ENCODE results near the gene CLDN2.

Gene CLDN2

GRCh38 chrX:106894978-106895452 lies 25.2 kb upstream of the CLDN2 start:
- no peak for TF ChIP-seq CTCF (IDR thresholded peaks at IDR 0.05; ENCODE audit: low read depth, low read length, missing control alignments)
- peak; percentile 39 for DNase-seq (ENCODE audit: low read depth)
- in situ Hi-C loops (cut with HindIII; ENCODE audit: low sequenced_read_pairs), result no loop called here
- H3K4me3 ChIP-seq (ENCODE audit: low read depth, low read length), result no peak overlapping the region

GRCh38 chrX:106897259-106897658 lies 22.9 kb upstream of the CLDN2 start:
- no peak for TF ChIP-seq CTCF (IDR thresholded peaks at IDR 0.05; ENCODE audit: low read depth, low read length, missing control alignments)
- in situ Hi-C loops (cut with HindIII; ENCODE audit: low sequenced_read_pairs), result no loop called here
- no peak overlapping the region for H3K4me3 ChIP-seq (ENCODE audit: low read depth, low read length)
- no peak for DNase-seq (ENCODE audit: low read depth)

GRCh38 chrX:106898462-106898861 lies 21.7 kb upstream of the CLDN2 start:
- TF ChIP-seq CTCF (IDR thresholded peaks at IDR 0.05; ENCODE audit: low read depth, low read length, missing control alignments), result peak; percentile 29
- in situ Hi-C loops (cut with HindIII; ENCODE audit: low sequenced_read_pairs), result no loop called here
- peak; percentile 24 for DNase-seq (ENCODE audit: low read depth)
- H3K4me3 ChIP-seq (ENCODE audit: low read depth, low read length), result no peak overlapping the region

- no peak for DNase-seq (ENCODE audit: low read depth)
- in situ Hi-C loops (cut with HindIII; ENCODE audit: low sequenced_read_pairs), result no loop called here
- H3K4me3 ChIP-seq (ENCODE audit: low read depth, low read length), result no peak overlapping the region
- no peak for TF ChIP-seq CTCF (IDR thresholded peaks at IDR 0.05; ENCODE audit: low read depth, low read length, missing control alignments)
Observed at GRCh38 chrX:106899276-106899675, 20.9 kb upstream of the CLDN2 start.

GRCh38 chrX:106899841-106900240 lies 20.4 kb upstream of the CLDN2 start:
- in situ Hi-C loops (cut with HindIII; ENCODE audit: low sequenced_read_pairs), result no loop called here
- DNase-seq (ENCODE audit: low read depth), result no peak
- H3K4me3 ChIP-seq (ENCODE audit: low read depth, low read length), result no peak overlapping the region
- TF ChIP-seq CTCF (IDR thresholded peaks at IDR 0.05; ENCODE audit: low read depth, low read length, missing control alignments), result no peak

- DNase-seq (ENCODE audit: low read depth), result no peak
- in situ Hi-C loops (cut with HindIII; ENCODE audit: low sequenced_read_pairs), result no loop called here
- no peak overlapping the region for H3K4me3 ChIP-seq (ENCODE audit: low read depth, low read length)
- TF ChIP-seq CTCF (IDR thresholded peaks at IDR 0.05; ENCODE audit: low read depth, low read length, missing control alignments), result no peak
Observed at GRCh38 chrX:106901341-106901740, 18.9 kb upstream of the CLDN2 start.

GRCh38 chrX:106901781-106902219 lies 18.4 kb upstream of the CLDN2 start:
- no peak for TF ChIP-seq CTCF (IDR thresholded peaks at IDR 0.05; ENCODE audit: low read depth, low read length, missing control alignments)
- no peak overlapping the region for H3K4me3 ChIP-seq (ENCODE audit: low read depth, low read length)
- no peak for DNase-seq (ENCODE audit: low read depth)
- in situ Hi-C loops (cut with HindIII; ENCODE audit: low sequenced_read_pairs), result no loop called here

All from astrocyte of the cerebellum (primary cell).